NCI-H2196 (cell line): ENCODE results near the gene SUGP1.

Experiments
- DNase-seq: peaks from one replicate; lab custom pipeline; 2025; ENCODE audit not compliant: unreplicated experiment; lab: John Stamatoyannopoulos, UW

Gene SUGP1

DNA sequence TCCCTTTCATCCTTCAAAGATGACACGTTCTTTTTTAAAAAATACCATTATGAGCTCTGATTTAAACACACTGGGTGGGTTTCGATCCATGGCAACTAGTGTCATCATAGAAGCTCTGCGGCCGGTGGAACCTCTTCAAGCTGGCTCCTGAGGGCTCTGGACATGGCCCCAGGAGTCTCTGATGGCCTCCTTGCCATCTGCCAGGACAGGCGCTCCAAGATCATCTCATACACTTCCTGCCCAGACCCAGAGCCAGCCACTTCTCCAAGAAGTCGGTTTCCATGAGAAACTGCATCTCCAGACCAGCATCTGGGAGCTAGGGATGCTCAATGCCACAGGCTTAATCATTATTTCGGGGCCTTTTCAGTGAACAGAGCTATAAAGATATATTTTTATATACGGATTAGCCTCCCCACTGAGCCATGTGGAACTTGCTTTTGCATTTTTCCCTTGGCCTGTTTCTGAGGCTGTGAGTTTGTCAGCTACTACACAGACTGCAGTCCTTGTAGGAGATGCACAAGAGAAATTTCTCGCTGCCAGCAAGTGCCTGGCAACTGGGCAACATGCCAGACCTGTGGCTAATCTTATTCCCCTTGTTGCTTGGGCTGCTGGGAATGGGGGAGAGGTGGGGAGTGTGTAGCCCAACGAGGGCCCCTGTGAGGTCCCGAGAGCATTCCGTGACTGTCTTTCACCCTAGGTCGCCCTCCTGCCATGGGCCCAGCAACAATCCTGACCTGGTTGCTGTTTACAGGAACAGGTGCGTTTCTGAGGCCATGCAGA is 15.9 kb downstream of the SUGP1 start:
- no peak for DNase-seq

DNA sequence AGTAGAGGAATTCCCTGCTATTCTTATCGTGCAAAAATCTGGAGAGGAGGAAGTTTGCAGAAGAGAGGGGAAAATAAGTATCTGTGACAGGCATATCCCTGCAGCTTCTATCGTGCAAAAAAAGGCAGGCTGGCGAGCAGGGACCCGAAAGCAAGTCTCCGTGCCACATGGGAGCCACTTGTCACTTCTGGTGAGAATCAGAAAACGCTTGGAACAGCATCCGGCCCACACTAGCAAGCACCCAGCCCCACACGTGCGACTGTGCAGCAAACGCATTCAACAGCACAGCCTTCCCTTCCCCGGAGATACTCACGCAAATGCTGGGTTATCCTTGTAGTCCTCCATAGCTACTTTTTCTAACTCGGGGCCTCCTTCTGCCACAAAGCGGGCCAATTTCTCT is 16.9 kb downstream of the SUGP1 start:
- DNase-seq, result no peak

DNA sequence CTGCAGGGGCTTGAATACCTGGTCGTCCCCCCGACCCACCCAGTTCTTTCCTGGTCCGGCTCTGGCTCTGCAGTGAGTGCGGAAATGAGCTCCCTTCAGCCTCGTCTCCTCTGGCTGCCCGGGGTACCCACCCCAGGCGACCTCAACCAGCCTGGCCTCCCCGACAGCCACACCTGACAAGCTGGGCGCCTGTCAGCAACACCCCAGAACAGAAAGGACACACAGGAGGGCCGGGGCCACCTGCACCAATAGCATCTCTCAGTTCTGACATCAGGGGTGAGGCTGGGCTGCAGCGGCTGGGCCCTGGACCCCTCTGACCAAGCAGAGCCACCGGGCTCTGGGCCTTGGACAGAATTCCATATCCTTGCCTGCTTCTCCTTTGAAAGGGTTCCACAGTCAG is 19.7 kb downstream of the SUGP1 start:
- no peak for DNase-seq

DNA sequence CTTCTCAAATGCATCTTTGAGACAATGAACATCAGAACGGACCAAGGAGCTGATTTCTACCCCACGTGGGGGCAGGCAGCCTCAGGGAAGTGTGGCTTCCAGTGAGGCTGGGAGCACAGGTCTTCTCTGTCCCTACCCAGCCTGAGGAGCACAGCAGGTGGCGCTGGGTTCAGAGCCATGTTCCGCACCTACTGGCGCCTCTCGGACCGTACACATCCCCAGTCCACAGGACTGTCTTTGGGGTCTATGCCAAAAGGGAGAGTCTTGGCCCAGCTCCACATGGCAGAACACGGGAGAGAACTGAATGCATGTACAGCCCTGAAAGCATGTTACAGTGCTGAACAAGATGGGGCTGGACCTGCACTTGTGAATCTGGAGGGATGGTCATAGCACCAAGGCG is 22.6 kb downstream of the SUGP1 start:
- no peak for DNase-seq

DNA sequence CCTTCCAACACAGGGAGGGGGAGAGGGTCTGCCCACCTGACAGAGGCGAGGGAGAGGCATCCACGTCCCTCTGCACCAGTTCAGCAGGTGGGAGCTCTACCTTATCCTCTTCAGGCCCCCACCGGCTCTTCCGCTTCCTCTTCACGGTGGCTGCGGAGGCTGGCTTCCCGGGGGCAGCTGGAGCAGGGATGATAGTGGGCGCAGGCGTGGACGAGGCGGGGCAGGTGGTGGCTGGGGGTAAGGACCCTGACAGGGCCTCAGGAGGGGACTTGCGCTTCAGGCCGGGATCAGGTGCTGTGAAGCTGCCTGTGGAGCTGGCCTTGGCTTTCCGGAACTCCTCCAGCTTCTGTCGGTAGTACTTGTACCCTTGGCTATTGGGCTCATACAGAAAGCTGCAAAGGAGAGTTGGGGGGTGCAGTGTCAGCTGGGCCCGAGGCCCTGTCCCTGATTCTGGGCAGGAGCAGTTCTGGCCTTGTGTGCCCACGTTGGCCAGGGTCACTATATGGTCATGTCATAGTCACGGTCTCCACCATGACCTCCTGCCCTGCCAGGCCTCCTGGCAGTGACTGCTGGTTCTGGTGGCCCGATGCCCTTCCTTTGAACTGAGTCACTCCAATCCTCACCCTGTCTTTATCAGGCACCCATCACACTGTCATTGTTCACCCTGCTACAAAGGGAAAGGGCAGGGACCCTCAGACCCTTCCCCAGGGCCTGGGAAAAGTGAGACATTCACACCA is 23.2 kb downstream of the SUGP1 start:
- no peak for DNase-seq

DNA sequence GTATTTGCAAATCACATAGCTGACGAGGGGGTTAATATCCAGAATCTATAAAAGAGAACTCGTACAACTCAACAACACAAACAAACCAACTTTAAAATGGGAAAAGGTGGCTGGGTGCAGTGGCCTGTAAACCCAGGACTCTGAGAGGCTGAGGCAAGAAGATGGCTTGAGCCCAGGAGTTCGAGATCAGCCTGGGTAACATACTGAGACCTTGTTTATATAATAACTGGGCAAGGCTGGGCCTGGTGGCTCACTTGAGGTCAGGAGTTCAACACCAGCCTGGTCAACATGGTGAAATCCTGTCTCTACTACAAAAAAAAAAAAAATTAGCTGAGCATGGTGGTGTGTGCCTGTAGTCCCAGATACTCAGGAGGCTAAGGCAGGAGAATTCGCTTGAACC is 25.4 kb downstream of the SUGP1 start:
- no peak for DNase-seq

DNA sequence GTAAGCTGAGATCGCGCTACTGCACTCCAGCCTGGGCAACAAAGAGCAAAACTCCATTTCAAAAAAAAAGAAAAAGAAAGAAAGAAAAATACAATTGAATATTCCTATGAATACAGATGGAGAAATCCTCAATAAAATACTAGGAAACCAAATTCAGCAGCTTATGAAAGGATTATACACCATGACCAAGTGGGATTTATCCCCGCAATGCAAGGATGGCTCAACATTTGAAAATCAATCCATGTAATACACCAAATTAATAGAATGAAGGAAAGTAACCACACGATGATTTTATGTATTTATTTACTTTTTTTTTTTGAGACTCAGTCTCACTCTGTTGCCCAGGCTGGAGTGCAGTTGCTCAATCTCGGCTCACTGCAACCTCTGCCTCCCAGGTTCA is 27.7 kb downstream of the SUGP1 start:
- DNase-seq, result no peak

DNA sequence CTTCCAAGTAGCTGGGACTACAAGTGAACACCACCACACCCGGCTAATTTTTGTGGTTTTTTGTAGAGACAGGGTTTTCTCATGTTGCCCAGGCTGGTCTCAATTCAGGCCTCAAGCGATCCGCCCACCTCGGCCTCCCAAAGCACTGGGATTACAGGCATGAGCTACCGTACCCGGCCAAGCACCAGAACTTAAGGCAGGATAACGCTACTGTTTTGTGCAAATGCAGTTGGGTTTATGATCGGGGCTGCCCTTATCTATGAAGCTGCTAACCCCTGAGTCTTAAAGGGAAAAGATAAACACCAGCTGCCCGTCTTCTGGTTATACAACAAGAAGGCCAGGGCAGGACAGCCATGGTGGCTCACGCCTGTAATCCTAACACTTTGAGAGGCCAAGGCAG is 34.6 kb downstream of the SUGP1 start:
- no peak for DNase-seq

DNA sequence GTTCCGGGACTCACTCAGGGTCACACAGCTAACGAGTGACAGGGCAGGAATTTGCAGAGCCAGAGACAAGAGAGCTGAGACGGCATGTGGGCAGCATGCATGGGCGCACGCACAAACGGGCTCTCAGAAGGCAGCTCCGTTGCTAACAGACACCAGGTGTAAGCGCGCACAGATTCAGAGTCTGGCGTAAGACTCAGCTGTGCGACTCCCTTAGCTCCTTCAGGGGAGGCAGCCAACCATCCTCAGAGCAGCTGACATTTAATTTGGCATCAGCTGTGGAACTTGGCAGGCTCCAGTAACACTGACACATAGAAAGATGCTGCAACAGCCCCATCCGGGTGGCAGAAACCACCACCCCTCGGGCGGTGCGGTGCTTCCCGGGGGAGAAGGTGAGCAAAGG is 39.7 kb downstream of the SUGP1 start:
- no peak for DNase-seq

DNA sequence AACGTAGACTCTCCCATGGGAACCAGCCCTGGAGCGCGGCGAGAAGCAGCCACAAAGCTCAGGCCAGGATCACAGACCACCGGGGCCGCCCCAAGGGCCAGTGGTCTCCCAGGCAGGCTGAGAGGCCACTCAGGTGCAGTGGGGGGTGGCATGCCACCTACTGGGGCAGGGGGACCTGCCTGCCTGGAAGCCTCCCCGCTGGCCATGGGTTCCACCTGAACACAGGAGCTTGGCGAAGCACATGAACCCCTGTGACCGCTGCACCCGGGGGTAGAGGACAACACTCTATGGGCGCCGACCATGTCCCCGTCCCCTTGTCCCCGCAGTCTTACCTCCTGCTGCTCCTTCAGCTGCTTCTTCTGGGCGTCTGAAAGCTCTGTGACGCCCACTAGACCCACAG is 40.5 kb downstream of the SUGP1 start:
- no peak for DNase-seq

DNA sequence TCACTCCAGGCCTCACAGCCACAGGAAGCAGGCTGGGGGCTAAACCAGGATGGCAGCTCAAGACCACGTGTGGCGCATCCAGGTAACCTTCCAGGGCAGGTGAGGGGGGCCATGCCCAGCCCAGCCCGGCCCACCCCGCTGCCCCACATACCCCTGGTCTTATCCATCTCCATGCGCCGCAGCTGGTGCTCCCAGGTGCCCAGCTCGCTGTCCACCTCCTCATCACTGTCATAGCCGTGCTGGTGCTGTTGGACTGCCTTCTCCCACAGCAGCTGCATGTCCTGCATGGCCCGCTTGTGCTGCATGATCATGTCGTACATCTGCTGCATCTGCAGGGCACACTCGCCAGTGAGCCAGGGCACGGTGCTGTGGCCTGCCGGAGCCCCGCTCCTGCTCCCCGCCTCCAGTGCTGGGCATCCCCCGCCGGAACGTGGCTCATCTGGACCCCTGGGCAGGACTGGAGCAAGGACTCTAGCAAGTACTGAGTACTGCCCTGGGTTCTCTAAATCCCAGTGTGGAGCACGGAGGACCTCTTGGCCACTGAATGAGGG is 41.2 kb downstream of the SUGP1 start:
- DNase-seq, result no peak

DNA sequence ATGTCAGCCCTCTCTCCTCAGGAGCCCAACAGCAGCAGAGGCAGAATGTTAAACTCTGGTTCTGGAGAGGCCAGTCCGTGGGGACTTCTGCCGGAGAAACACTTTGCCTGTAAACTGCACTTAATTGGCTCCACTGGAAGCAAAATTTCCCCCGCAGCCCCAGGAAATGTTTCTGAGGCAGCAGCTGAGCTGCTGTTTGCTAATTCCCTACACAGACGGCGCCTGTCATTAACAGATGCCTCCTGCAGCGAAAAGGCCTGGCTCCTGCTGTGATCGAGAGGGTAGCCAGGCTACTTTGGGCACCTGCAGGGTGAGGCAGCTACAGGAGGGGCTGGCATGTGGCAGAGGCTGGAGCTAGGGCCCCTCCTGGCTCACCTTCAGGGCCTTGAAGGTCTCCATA is 42.0 kb downstream of the SUGP1 start:
- no peak for DNase-seq

DNA sequence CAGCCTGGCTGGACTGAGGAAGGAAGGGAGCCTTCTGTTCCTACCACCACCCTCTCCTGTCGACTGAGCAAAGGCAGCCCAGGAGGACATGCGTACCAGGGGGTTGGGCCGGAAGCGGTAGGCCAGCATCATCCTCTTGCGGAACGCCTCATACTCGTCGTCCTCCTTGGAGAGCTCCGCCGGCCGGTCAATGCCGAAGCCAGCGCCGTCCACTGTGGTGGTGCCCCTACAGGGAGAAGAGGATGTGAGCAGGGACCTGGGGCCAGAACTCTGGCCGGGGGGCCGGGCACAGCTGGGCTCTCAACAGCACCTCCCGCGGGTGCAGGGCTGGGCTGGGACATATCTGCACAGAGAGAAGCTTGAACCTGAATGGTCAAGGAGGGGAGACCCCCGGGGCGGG is 43.5 kb downstream of the SUGP1 start:
- no peak for DNase-seq

DNA sequence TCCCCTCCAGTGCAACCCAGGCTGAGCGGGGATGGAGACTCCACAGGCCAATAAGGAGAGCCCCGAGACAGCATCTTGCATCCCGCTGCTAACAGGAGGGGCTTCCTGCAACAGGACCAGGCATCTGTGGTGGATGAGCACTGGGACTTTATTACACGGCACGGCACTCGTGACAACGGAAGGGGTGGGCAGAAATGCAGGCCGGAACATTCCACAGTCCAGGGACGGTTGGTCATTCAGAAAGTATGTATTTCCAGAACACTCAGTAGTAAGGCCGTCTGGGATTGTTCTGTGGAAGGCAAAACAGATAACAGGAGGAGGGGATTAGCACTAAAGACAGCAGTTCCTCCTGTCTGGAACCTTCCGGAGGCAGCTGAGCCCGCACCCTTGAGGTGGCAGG is 43.9 kb downstream of the SUGP1 start:
- DNase-seq, result no peak

DNA sequence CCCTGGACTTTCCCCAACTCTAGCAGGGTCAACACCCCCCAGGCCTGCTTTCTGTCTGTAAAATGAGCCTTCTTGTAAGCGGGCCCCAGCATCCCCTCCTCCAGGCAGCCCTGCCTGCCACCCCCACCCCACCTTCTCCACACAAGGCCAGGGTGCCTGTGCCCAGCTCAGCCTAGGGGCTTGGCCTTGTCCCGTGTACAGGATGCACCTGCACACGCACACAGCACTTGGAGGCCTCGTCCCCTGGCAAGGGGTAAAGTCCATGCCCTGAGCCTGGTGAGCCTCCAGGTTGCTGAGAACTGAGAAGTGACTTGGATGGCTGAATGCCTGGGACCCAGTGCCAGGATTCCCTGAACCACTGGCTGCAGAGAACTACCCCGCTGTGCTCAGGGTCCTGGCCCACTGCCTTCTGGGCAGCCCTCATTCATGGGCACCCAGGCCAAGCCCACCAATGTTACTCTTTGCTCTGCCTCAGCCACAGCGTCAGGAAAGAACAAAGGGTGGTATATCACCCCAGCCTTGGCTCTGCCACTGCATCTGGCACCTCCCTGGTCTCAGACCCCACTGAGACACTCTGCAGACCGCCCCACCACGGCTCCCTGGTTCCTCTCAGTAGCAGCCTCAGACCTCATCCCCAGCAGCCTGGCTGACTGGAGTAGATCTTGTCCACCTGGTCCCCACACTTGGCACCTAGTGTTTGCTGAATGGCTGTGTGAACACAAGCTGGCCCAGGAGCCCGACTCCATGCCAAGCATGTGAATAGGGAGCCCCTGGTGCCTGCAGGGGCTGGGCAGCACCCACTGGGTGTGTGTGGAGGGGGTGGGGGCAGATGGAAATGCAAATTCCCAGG is 45.4 kb downstream of the SUGP1 start:
- DNase-seq, result no peak

DNA sequence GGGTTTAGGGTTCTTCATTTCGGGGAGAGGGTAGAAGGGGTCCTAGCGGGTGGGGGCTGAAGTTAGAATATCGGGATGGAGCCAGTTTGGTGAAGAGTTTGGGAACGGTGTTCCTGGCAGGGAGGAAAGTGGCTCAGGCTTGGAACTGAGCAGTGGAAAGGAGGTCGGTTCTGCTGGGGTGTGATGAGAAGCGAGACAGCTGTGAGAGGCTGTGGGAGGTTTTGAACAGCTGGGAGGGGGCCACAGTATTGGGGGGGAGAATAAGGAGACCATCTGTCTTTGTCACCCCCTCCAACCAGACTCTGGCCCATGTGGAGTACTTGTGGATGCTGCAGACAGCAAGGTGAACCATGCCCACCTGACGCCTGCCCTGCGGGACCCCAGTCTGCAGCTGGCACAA is 46.2 kb downstream of the SUGP1 start:
- DNase-seq, result no peak

DNA sequence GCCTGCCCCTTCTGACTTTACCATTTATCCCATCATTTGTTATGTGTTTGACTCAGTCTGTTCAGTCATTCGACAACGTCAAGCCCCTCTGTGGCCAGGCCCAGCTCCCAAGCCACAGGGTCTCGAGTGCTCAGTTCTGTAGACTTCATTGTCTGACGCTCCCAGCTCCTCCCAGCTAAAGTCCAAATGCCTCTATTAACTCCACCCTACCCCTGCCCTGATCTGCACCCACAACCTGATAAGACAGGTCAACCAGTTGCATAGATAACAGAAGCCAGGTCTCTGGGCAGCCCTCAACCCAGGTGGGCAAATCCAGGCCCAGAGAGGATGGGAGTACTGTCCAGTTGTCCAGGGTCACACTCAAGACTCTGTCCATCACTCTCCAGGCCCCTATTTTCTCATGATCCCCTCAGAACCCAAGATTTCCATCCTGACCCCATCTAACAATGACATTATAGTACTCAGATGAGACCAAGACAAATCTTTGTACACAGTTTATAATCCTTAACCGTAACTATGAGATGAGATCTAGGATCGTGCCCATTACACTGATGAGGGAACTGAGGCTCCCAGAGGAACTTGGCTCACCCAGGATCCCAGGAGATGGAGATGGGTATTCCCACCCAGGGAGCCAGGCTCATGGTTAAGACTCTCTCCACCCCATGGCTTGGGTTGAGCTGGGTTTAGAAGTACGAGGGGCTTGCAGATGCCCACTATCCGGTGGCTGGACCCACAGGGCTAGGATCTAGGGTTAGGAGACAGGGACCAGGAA is 48.3 kb downstream of the SUGP1 start:
- no peak for DNase-seq

DNA sequence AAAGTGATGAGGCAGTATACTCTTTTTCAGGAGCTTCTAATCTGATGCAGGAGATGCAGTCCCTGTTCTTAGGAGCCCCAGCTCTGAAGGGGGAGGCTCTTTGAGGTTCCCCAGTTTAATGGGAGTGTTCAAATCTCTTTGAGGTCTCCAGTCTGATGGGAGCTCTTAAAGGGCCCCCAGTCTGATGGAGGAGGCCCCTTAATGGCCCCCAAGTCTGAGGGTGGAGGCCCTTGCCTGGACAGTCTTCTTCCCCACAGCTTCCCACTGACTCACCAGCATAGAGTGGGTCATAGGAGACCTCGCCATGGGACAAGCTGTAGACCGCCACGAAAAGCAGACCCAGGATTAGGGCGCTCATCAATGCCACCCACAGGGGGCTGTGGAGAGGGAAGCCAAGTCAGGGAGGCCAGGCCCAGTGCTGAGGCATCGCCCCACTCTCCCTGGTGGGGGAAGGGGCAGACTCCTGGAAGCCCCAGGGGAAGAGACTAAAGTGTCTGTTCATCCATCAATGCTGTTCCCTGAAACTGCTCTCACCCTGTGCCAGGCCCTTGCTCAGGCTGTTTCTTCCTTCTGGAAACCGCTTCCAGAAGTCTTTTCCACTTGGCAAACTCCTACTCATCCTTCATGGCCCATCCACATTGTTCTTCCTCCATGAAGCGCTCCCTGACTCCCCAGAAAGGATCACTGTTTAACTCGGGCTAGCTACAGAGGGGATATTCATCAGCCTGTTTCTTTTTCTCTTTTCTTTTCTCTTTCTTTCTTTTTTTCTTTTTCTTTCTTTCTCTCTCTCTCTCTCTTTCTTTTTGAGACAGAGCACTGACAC is 49.3 kb downstream of the SUGP1 start:
- DNase-seq, result no peak

DNA sequence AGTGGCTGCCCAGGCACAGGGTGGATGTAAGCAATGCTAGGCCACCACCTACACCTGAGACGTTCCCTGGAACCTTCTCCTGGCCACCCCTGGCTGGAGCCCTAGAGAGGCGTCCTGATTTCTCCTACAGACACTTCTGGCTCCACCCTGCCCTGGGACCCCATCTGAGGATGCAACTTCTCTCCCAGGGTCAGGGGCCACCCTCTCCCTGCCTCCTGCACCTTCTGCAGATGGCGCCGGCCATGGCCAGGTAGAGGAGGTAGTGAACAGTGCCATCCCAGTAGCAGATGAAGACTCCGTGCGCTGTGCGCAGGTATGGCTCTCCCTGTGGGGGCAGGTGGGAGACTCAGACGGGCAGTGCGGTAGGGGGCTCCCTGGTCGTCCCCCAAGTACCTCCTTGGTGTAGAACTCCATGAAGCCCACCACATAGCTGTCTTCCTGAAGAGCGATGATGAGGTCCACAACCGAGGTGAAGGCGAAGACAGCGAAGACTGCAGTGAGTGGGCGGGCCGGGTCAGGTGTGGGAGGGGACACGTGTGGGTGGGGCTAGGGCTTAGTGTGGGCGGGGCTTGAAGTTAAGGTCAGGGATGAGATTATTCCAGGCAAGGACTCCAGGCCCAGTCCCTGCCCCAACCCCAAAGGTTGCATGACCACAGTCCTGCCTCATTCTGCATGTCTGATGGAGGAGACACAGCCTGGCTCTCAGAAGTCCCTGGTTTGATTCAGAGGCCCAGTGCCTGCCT is 50.2 kb downstream of the SUGP1 start:
- DNase-seq, result no peak
